Left lung (tissue), 10 donors: Measurements from ENCODE around the gene POLDIP3. TPM values are rescaled to one million over a fixed set of nuclear protein-coding genes. Genes with fewer than 3 reads are reported as not detected.

Experiments
- ATAC-seq: fragments of 200-7000 bp; cut with Tn5 transposase; one replicate; pipeline ENCODE4 v1.9.1; 2020; ENCODE audit warnings: moderate library complexity
- DNase-seq, 4 donors: peaks; one replicate each; pipeline ENCODE4 v3.0.0-alpha.2; 2013 to 2020
- H3K27ac ChIP-seq, 2 donors: fragments of 200-600 bp; sonication (generic) in 1 of 2; one replicate each; pipeline versions ENCODE4 v1.5.0 to v1.8.0; 2020 to 2021
- H3K27me3 ChIP-seq, 2 donors: fragments of 200-600 bp; sonication (generic) in 1 of 2; one replicate each; pipeline versions ENCODE4 v1.5.0 to v1.8.0; 2020 to 2021
- H3K36me3 ChIP-seq, 2 donors: fragments of 200-600 bp; sonication (generic) in 1 of 2; one replicate each; pipeline versions ENCODE4 v1.5.0 to v1.8.0; 2020 to 2021
- H3K4me1 ChIP-seq, 2 donors: fragments of 200-600 bp; one replicate each; pipeline ENCODE4 v1.8.0; 2021
- H3K4me3 ChIP-seq, 2 donors: fragments of 200-600 bp; sonication (generic) in 1 of 2; one replicate each; pipeline versions ENCODE4 v1.5.0 to v1.8.0; 2020 to 2021; ENCODE audit warnings: mild to moderate bottlenecking in 1 of 2
- H3K9me3 ChIP-seq, 2 donors: fragments of 200-600 bp; sonication (generic) in 1 of 2; one replicate each; pipeline versions ENCODE4 v1.5.0 to v1.8.0; 2020 to 2021
- CTCF ChIP-seq, 2 donors: fragments of 200-600 bp; sonication (generic) in 1 of 2; IDR thresholded peaks; one replicate each; pipeline versions ENCODE4 v1.5.0 to v1.8.0; 2021; ENCODE audit warnings: antibody characterized with exemption in 2 of 2
- intact Hi-C, 2 donors: fragments of 100-400 bp; cut with DNase I; formaldehyde crosslinking; loops; one replicate each; pipeline versions ENCODE4 v1.11.2 to v1.14.2; 2022
- polyA plus RNA-seq, 6 donors: library from polyadenylated mRNA; unstranded; fragments of 120-200 nt; gene quantifications; one replicate each; pipeline ENCODE4 v1.2.1, GENCODE V29; 2013; ENCODE audit not compliant: insufficient read length in 6 of 6
- total RNA-seq, 2 donors: library from RNA; stranded (reverse); fragmentation: NEBNext Ultra II Directional; extraction: Animal tissue kit (Norgen Biotek cat#: 25700); gene quantifications; one replicate each; pipeline ENCODE4 v1.2.1, GENCODE V29; 2021
- donor health status: DM: no; HTN: yes; CAD: no.
- donor health status: DM: no; HTN: no; CAD: no.

Gene POLDIP3
- total and polyA plus RNA-seq, 8 donors, result 56.6 to 126 (median 108) TPM

- Histone ChIP-seq H3K36me3 (peaks cover 0 to 62% of the 10 kb centered on the region in 2 donors), H3K4me3 (no peak overlapping the region), H3K27ac (peak overlapping the region; percentile 43 to 57), H3K9me3 (no peaks in the 10 kb centered on the region), H3K4me1 (peaks cover 18 to 55% of the 10 kb centered on the region in 2 donors), H3K27me3 (no peaks in the 10 kb centered on the region)
- ATAC-seq, result peak; percentile 72
- TF ChIP-seq CTCF (IDR thresholded peaks at IDR 0.05), result no peak
- DNase-seq, result no peak
- intact Hi-C loops, result no loop called here
These were observed 10.3 kb downstream of the POLDIP3 start for GRCh38 chr22:42604403-42604802.

DNA sequence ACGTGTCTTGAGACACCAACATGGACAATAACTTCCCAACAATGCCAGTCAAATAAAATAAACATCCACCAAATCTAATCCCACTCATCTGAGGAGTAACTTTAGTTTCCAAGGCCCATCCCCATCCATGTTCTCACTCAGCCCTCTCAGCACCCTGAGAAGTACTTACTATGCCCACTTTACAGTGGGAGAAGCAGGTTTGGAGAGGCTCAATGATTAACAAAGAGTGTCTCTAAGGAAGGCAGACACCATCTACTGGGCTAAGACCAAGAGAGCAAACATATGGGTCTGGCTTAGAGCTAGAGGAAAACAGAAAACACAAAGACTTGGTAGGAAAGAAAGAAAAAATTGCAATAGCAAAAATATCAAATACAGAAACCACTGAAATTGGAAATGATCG lies 11.3 kb downstream of the POLDIP3 start:
- no peak for DNase-seq
- peak; percentile 87 for ATAC-seq
- no peak for TF ChIP-seq CTCF (IDR thresholded peaks at IDR 0.05)
- H3K4me3 ChIP-seq, result no peak overlapping the region
- no peaks in the 10 kb centered on the region for H3K9me3 ChIP-seq
- H3K36me3 ChIP-seq, result peaks cover 0 to 62% of the 10 kb centered on the region in 2 donors
- peaks cover 10 to 45% of the 10 kb centered on the region in 2 donors for H3K4me1 ChIP-seq
- H3K27me3 ChIP-seq, result no peaks in the 10 kb centered on the region
- intact Hi-C loops, result no loop called here
- peak overlapping the region; percentile 43 to 57 for H3K27ac ChIP-seq

- peak; percentile 41 for ATAC-seq
- Histone ChIP-seq H3K27me3 (no peaks in the 10 kb centered on the region), H3K9me3 (no peaks in the 10 kb centered on the region), H3K27ac (peak overlapping the region; percentile 29 to 45), H3K36me3 (peaks cover 0 to 70% of the 10 kb centered on the region in 2 donors), H3K4me1 (peaks cover 10 to 44% of the 10 kb centered on the region in 2 donors), H3K4me3 (no peak overlapping the region)
- no peak for DNase-seq
- TF ChIP-seq CTCF (IDR thresholded peaks at IDR 0.05), result no peak
- intact Hi-C loops, result no loop called here
These were observed 12.2 kb downstream of the POLDIP3 start for GRCh38 chr22:42602470-42602869.

- no peak for TF ChIP-seq CTCF (IDR thresholded peaks at IDR 0.05)
- Histone ChIP-seq H3K9me3 (no peaks in the 10 kb centered on the region), H3K4me1 (peaks cover 10 to 44% of the 10 kb centered on the region in 2 donors), H3K4me3 (no peak overlapping the region), H3K27ac (peak overlapping the region; percentile 29 to 45), H3K36me3 (peaks cover 0 to 75% of the 10 kb centered on the region in 2 donors), H3K27me3 (no peaks in the 10 kb centered on the region)
- intact Hi-C loops, result no loop called here
- ATAC-seq (no peak), DNase-seq (no peak)
These were observed 12.7 kb downstream of the POLDIP3 start for GRCh38 chr22:42601879-42602465.

DNA sequence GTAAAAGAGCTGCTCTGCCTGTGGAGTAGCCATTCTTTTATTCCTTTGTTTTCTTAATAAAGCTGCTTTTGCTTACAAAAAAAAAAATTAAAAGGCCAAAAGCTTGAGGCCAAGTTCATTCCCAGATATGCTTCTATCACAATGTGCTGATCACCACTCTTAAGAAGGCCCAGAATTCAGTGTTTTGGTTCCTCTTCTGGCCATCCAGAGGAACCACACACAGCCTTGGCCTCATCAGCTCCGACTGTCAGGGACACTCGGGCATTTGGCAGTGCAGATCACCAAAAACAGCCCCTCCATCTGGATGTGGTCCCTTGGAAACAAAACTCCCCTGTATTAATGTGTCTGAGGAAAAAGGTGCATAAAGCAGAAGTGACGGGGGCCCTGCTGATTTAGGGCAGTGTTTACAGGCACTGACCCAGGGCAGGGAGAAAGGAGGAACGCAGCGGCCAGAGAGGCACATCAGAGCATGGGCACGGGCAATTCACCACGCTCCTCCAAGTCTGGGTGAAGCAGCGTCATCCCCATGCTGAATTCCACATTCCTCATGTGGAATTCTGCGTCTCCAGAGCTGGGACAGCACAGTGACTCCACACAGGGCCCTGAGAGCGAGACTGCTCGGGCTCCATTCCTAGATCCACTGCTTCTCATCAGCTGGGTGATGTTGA lies 17.7 kb downstream of the POLDIP3 start:
- Histone ChIP-seq H3K36me3 (peaks cover 0 to 100% of the 10 kb centered on the region in 2 donors), H3K27ac (no peak overlapping the region), H3K9me3 (no peaks in the 10 kb centered on the region), H3K27me3 (no peaks in the 10 kb centered on the region), H3K4me3 (no peak overlapping the region), H3K4me1 (peaks cover 6 to 7% of the 10 kb centered on the region in 2 donors)
- TF ChIP-seq CTCF (IDR thresholded peaks at IDR 0.05), result no peak
- DNase-seq (no peak), ATAC-seq (no peak)
- intact Hi-C loops, result no loop called here
